Neuronal stem cell (in vitro differentiated cells): Measurements from ENCODE around the gene STIM1.

ENCODE experiments used
- DNase-seq: peaks from one replicate; pipeline ENCODE4 v3.0.0-alpha.2; 2013; ENCODE audit warnings: low spot score
- H2AFZ ChIP-seq: one replicate; pipeline ENCODE4 v1.6.1; 2013; ENCODE audit warnings: mild to moderate bottlenecking, low read length, inconsistent platforms
- H2AK5ac ChIP-seq: 2 replicates; pipeline ENCODE4 v1.6.1; 2013; ENCODE audit warnings: low read depth, mild to moderate bottlenecking, inconsistent platforms, low read length, moderate library complexity, mixed read lengths
- H2BK120ac ChIP-seq: 2 replicates; pipeline ENCODE4 v1.6.1; 2013; ENCODE audit warnings: low read depth, mild to moderate bottlenecking, inconsistent platforms, low read length, moderate library complexity, mixed read lengths
- H2BK12ac ChIP-seq: one replicate; pipeline ENCODE4 v1.6.1; 2013; ENCODE audit warnings: low read length, inconsistent platforms
- H2BK15ac ChIP-seq: 2 replicates; pipeline ENCODE4 v1.6.1; 2013; ENCODE audit warnings: mild to moderate bottlenecking, low read length, inconsistent platforms, mixed read lengths
- H2BK5ac ChIP-seq: one replicate; pipeline ENCODE4 v1.6.1; 2013; ENCODE audit warnings: inconsistent platforms, mild to moderate bottlenecking, low read length, moderate library complexity
- H3K14ac ChIP-seq: one replicate; pipeline ENCODE4 v1.6.1; 2013; ENCODE audit warnings: low read length, inconsistent platforms
- H3K18ac ChIP-seq: 2 replicates; pipeline ENCODE4 v1.6.1; 2013; ENCODE audit warnings: low read length, inconsistent platforms
- H3K23ac ChIP-seq: 2 replicates; pipeline ENCODE4 v1.6.1; 2013; ENCODE audit warnings: low read depth, mild to moderate bottlenecking, mixed read lengths, low read length, inconsistent platforms; ENCODE audit not compliant: poor library complexity
- H3K27ac ChIP-seq: replicated peaks from 3 replicates; pipeline ENCODE4 v1.5.1; 2013; ENCODE audit warnings: low read length, inconsistent platforms
- H3K27me3 ChIP-seq, 3 experiments: 2 replicates each; pipeline ENCODE4 v1.6.1; 2013; ENCODE audit warnings: low read length in 3 of 3, mild to moderate bottlenecking in 2 of 3, inconsistent platforms in 1 of 3, low read depth in 1 of 3, mixed read lengths in 1 of 3, moderate library complexity in 1 of 3; ENCODE audit not compliant: control insufficient read depth in 3 of 3, insufficient read depth in 3 of 3
- H3K36me3 ChIP-seq, 2 donors: replicated peaks in 1 of 2; 2 replicates each; pipeline ENCODE4 v1.6.1; 2013; ENCODE audit warnings: low read length in 2 of 2; ENCODE audit not compliant: control insufficient read depth in 2 of 2, insufficient read depth in 2 of 2
- H3K4ac ChIP-seq: 2 replicates; pipeline ENCODE4 v1.6.1; 2013; ENCODE audit warnings: inconsistent platforms, mild to moderate bottlenecking, low read length, moderate library complexity
- H3K4me1 ChIP-seq, 2 donors: 1 replicate in 1 of 2; 2 replicates in 1 of 2; pipeline ENCODE4 v1.6.1; 2013; ENCODE audit warnings: low read length in 2 of 2, low read depth in 1 of 2; ENCODE audit not compliant: control insufficient read depth in 2 of 2, insufficient read depth in 1 of 2
- H3K4me2 ChIP-seq: one replicate; pipeline ENCODE4 v1.6.1; 2013; ENCODE audit warnings: mild to moderate bottlenecking, low read length, inconsistent platforms; ENCODE audit not compliant: insufficient read depth, poor library complexity, severe bottlenecking
- H3K4me3 ChIP-seq, 2 donors: 2 replicates each; pipeline ENCODE4 v1.5.1; 2013; ENCODE audit warnings: low read length in 2 of 2, mild to moderate bottlenecking in 2 of 2, inconsistent platforms in 1 of 2, moderate library complexity in 1 of 2
- H3K79me1 ChIP-seq: one replicate; pipeline ENCODE4 v1.6.1; 2013; ENCODE audit warnings: low read depth, mild to moderate bottlenecking, inconsistent platforms, low read length, moderate library complexity
- H3K9ac ChIP-seq: one replicate; pipeline ENCODE4 v1.6.1; 2013; ENCODE audit warnings: mild to moderate bottlenecking, low read depth, low read length, inconsistent platforms; ENCODE audit not compliant: poor library complexity
- H3K9me3 ChIP-seq, 2 donors: replicated peaks in 1 of 2; 2 replicates each; pipeline versions ENCODE3 to v1.6.1; 2013; ENCODE audit warnings: low read length in 2 of 2, mild to moderate bottlenecking in 2 of 2, inconsistent platforms in 1 of 2, low read depth in 1 of 2, mixed read lengths in 1 of 2, moderate library complexity in 1 of 2; ENCODE audit not compliant: control insufficient read depth in 2 of 2, insufficient read depth in 1 of 2
- H4K8ac ChIP-seq: one replicate; pipeline ENCODE4 v1.6.1; 2013; ENCODE audit warnings: low read depth, mild to moderate bottlenecking, inconsistent platforms, low read length, moderate library complexity
- H4K91ac ChIP-seq: one replicate; pipeline ENCODE4 v1.6.1; 2013; ENCODE audit warnings: low read length, low read depth, mild to moderate bottlenecking, inconsistent platforms; ENCODE audit not compliant: poor library complexity
- WGBS, 2 donors: extraction: QIAGEN DNeasy Blood & Tissue Kit; methylation state at CpG; one replicate each; pipeline ENCODE4 v1.1.7; 2013; ENCODE audit warnings: missing lambda C conversion rate in 2 of 2, mixed read lengths in 1 of 2; ENCODE audit not compliant: insufficient read length in 2 of 2, insufficient replicate concordance in 1 of 2; ENCODE audit errors: extremely low coverage in 2 of 2; 5-methylcytosine and 5-hydroxymethylcytosine counted together

Gene STIM1

GRCh38 chr11:3891751-3892150, 36.3 kb downstream of the STIM1 start:
- Histone ChIP-seq H2BK120ac (no peak overlapping the region), H3K9me3 (no peaks in the 10 kb centered on the region), H3K4me3 (no peak overlapping the region), H4K91ac (no peak overlapping the region), H4K8ac (no peak overlapping the region), H3K27me3 (no peaks in the 10 kb centered on the region), H2BK5ac (no peak overlapping the region), H3K79me1 (no peaks in the 10 kb centered on the region), H2AK5ac (no peak overlapping the region), H3K4ac (no peak overlapping the region), H3K4me1 (no peaks in the 10 kb centered on the region), H3K18ac (no peak overlapping the region), H3K36me3 (no peaks in the 10 kb centered on the region), H3K23ac (no peak overlapping the region), H2AFZ (no peak overlapping the region), H2BK12ac (no peak overlapping the region), H2BK15ac (no peak overlapping the region), H3K4me2 (no peak overlapping the region), H3K27ac (no peak overlapping the region), H3K9ac (no peak overlapping the region), H3K14ac (no peak overlapping the region)
- no peak for DNase-seq
- no CpG with 5 or more reads among the region's 1 CpG for WGBS, 2 donors

GRCh38 chr11:3892156-3892555, 36.7 kb downstream of the STIM1 start:
- Histone ChIP-seq H3K4me2 (no peak overlapping the region), H3K27ac (no peak overlapping the region), H2AFZ (no peak overlapping the region), H2BK12ac (no peak overlapping the region), H2BK120ac (no peak overlapping the region), H3K18ac (no peak overlapping the region), H3K4me3 (no peak overlapping the region), H3K27me3 (no peaks in the 10 kb centered on the region), H2AK5ac (no peak overlapping the region), H3K9ac (no peak overlapping the region), H3K23ac (no peak overlapping the region), H3K4me1 (no peaks in the 10 kb centered on the region), H2BK15ac (no peak overlapping the region), H3K9me3 (no peaks in the 10 kb centered on the region), H4K91ac (no peak overlapping the region), H2BK5ac (no peak overlapping the region), H3K14ac (no peak overlapping the region), H4K8ac (no peak overlapping the region), H3K4ac (no peak overlapping the region), H3K36me3 (no peaks in the 10 kb centered on the region), H3K79me1 (no peaks in the 10 kb centered on the region)
- WGBS, 2 donors: no CpG with 5 or more reads among the region's 2 CpGs
- DNase-seq: no peak

GRCh38 chr11:3893311-3893710, 37.8 kb downstream of the STIM1 start:
- no peak overlapping the region for H2BK120ac ChIP-seq
- no peaks in the 10 kb centered on the region for H3K36me3 ChIP-seq
- H3K9me3 ChIP-seq: no peaks in the 10 kb centered on the region
- no peak overlapping the region for H2BK12ac ChIP-seq
- no CpG with 5 or more reads among the region's 2 CpGs for WGBS, 2 donors
- no peaks in the 10 kb centered on the region for H3K79me1 ChIP-seq
- no peak overlapping the region for H2BK5ac ChIP-seq
- no peak overlapping the region for H3K14ac ChIP-seq
- no peak overlapping the region for H3K18ac ChIP-seq
- no peak overlapping the region for H3K4me2 ChIP-seq
- H3K4ac ChIP-seq: no peak overlapping the region
- H2BK15ac ChIP-seq: no peak overlapping the region
- no peaks in the 10 kb centered on the region for H3K27me3 ChIP-seq
- no peak overlapping the region for H2AK5ac ChIP-seq
- DNase-seq: no peak
- H3K4me1 ChIP-seq: no peaks in the 10 kb centered on the region
- no peak overlapping the region for H3K4me3 ChIP-seq
- H4K8ac ChIP-seq: no peak overlapping the region
- no peak overlapping the region for H3K23ac ChIP-seq
- H3K9ac ChIP-seq: no peak overlapping the region
- H3K27ac ChIP-seq: no peak overlapping the region
- no peak overlapping the region for H2AFZ ChIP-seq
- H4K91ac ChIP-seq: no peak overlapping the region

GRCh38 chr11:3894128-3894731, 38.8 kb downstream of the STIM1 start:
- no peak overlapping the region for H2BK5ac ChIP-seq
- H2BK120ac ChIP-seq: no peak overlapping the region
- H3K4me3 ChIP-seq: no peak overlapping the region
- H3K9me3 ChIP-seq: no peaks in the 10 kb centered on the region
- no peak overlapping the region for H2BK15ac ChIP-seq
- no peaks in the 10 kb centered on the region for H3K36me3 ChIP-seq
- no peaks in the 10 kb centered on the region for H3K4me1 ChIP-seq
- H3K9ac ChIP-seq: no peak overlapping the region
- H2BK12ac ChIP-seq: no peak overlapping the region
- H2AFZ ChIP-seq: no peak overlapping the region
- H3K14ac ChIP-seq: no peak overlapping the region
- WGBS, 2 donors: no CpG with 5 or more reads among the region's 5 CpGs
- no peak overlapping the region for H3K23ac ChIP-seq
- H3K18ac ChIP-seq: no peak overlapping the region
- H4K8ac ChIP-seq: no peak overlapping the region
- no peak overlapping the region for H4K91ac ChIP-seq
- H3K27me3 ChIP-seq: no peaks in the 10 kb centered on the region
- H3K4me2 ChIP-seq: no peak overlapping the region
- no peak overlapping the region for H3K27ac ChIP-seq
- DNase-seq: no peak
- no peak overlapping the region for H2AK5ac ChIP-seq
- H3K79me1 ChIP-seq: no peaks in the 10 kb centered on the region
- H3K4ac ChIP-seq: no peak overlapping the region
